ENCODE results near the gene DENND1C. TPM values are rescaled to one million over a fixed set of nuclear protein-coding genes. Genes with fewer than 3 reads are reported as not detected.

Gene DENND1C
- total RNA-seq, 1 experiment from 2014 or later: not detected

DNA sequence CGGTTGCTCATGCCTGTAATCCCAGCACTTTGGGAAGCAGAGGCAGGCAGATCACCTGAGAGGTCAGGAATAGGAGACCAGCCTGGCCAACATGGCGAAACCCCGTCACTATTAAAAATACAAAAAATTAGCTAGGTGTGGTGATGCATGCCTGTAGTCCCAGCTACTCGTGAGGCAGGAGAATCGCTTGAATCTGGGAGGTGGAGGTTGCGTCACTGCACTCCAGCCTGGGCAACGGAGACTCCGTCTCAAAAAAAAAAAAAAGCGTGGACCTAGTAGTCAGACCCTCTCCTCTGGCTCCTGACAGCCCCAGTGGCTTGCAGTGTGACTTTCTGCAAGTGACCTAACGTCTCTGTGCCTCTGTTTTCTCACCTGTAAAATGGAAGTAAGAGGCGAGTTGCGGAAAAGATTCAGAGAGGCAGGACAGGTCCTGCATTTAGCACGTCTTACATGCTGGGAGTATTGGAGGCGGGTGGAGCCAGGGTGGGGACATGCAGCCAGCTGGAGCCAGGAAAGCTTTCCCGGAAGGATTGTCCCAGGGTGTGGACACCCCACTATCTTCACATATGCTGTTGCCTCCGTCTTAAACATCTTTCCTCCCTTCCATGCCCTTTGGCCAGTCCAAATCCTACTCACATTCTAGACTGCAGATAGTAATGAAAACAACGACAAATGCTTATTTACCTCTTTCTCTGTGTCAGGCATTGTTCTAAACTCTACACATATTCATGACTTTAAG, 17.6 kb upstream of the DENND1C start:
- CTCF ChIA-PET: no interaction called here
- no TSS peak for BruUV-seq (replicated peaks)
- H3K9me3 ChIP-seq (ENCODE audit: low read length): no peaks in the 10 kb centered on the region
- H3K36me3 ChIP-seq (ENCODE audit: low read depth, low read length): no peaks in the 10 kb centered on the region
- no peaks in the 10 kb centered on the region for H3K9me2 ChIP-seq (replicated peaks; ENCODE audit: low read length)
- H2AFZ ChIP-seq (ENCODE audit: low read length): no peak overlapping the region
- TF ChIP-seq EZH2phosphoT487 (IDR thresholded peaks at IDR 0.05; ENCODE audit: borderline replicate concordance, low read length) (no peak), EZH2 (IDR thresholded peaks at IDR 0.05; ENCODE audit: low read length, unreplicated experiment) (no peak)
- TF ChIP-seq, protein P1, sequence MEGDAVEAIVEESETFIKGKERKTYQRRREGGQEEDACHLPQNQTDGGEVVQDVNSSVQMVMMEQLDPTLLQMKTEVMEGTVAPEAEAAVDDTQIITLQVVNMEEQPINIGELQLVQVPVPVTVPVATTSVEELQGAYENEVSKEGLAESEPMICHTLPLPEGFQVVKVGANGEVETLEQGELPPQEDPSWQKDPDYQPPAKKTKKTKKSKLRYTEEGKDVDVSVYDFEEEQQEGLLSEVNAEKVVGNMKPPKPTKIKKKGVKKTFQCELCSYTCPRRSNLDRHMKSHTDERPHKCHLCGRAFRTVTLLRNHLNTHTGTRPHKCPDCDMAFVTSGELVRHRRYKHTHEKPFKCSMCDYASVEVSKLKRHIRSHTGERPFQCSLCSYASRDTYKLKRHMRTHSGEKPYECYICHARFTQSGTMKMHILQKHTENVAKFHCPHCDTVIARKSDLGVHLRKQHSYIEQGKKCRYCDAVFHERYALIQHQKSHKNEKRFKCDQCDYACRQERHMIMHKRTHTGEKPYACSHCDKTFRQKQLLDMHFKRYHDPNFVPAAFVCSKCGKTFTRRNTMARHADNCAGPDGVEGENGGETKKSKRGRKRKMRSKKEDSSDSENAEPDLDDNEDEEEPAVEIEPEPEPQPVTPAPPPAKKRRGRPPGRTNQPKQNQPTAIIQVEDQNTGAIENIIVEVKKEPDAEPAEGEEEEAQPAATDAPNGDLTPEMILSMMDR (conservative IDR thresholded peaks at IDR 0.05; ENCODE audit: low read depth, low read length): no peak
- POLR2A ChIA-PET (ENCODE audit: unreplicated experiment): no interaction called here
- no peak overlapping the region for H3K4me2 ChIP-seq (ENCODE audit: low read length)
- H3F3A ChIP-seq (ENCODE audit: low read length, unreplicated experiment): no peaks in the 10 kb centered on the region
- H3K4me1 ChIP-seq (ENCODE audit: insufficient read depth, low read length): no peaks in the 10 kb centered on the region; the same call in 1 of the 2 replicates
- no peak overlapping the region for H3K4me3 ChIP-seq (ENCODE audit: low read length)
- peaks cover 19% of the 10 kb centered on the region for H3K27me3 ChIP-seq (ENCODE audit: low read length)
- no peaks in the 10 kb centered on the region for H4K20me1 ChIP-seq (ENCODE audit: low read length)
- no peak overlapping the region for H3K27ac ChIP-seq (ENCODE audit: low read length)
- DNase-seq (no peak), ATAC-seq (no peak)
- intact Hi-C loops (cut with micrococcal nuclease): no loop called here
- H3K79me2 ChIP-seq (ENCODE audit: low read length): no peaks in the 10 kb centered on the region
- H3K9ac ChIP-seq (ENCODE audit: low read length): no peak overlapping the region

DNA sequence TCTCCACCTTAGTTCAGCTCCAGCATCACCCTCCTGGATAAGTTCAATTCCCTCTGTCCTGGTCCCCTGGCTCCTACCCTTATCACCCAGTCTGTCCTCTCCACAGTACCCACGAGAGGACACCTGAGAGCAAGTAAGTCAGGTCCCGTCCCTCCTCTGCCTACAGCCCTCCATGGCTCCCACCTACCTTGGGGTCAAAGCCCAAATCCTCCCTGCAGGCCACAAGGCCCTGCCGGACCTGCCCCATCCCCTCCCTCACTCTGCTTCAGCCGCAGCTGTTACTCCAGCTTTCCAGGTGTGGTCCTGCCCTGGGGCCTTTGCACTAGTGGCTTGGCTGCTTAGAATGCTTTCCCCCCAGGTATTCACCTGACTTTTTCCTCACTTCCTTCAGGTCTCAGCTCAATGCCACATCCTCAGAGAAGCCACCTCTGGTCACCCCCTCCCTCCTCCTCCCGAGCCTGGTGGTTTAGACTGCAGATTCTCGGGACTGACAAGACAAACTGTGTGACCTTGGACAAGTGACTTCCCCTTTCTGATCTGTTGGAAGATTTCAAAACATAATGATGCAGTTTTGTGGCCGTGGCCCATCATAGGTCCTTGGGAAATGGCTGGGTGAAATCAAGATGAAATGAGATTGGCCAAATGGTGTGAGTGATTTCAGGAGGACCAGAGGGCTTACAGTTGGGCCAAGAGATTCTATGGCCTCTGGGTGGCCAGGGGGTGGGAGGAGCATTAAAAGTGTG, 16.9 kb upstream of the DENND1C start:
- TF ChIP-seq EZH2 (IDR thresholded peaks at IDR 0.05; ENCODE audit: low read length, unreplicated experiment) (no peak), EZH2phosphoT487 (IDR thresholded peaks at IDR 0.05; ENCODE audit: borderline replicate concordance, low read length) (no peak)
- TF ChIP-seq, protein P1 (conservative IDR thresholded peaks at IDR 0.05; ENCODE audit: low read depth, low read length): no peak
- DNase-seq (no peak), ATAC-seq (no peak)
- no TSS peak for BruUV-seq (replicated peaks)
- H3K79me2 ChIP-seq (ENCODE audit: low read length): no peaks in the 10 kb centered on the region
- no peaks in the 10 kb centered on the region for H3K36me3 ChIP-seq (ENCODE audit: low read depth, low read length)
- intact Hi-C loops (cut with micrococcal nuclease): no loop called here
- H4K20me1 ChIP-seq (ENCODE audit: low read length): no peaks in the 10 kb centered on the region
- H3K4me1 ChIP-seq (ENCODE audit: insufficient read depth, low read length): no peaks in the 10 kb centered on the region; the same call in 1 of the 2 replicates
- no peaks in the 10 kb centered on the region for H3K9me3 ChIP-seq (ENCODE audit: low read length)
- no peak overlapping the region for H3K9ac ChIP-seq (ENCODE audit: low read length)
- no peak overlapping the region for H3K4me2 ChIP-seq (ENCODE audit: low read length)
- H3K27me3 ChIP-seq (ENCODE audit: low read length): peaks cover 19% of the 10 kb centered on the region
- H3F3A ChIP-seq (ENCODE audit: low read length, unreplicated experiment): no peaks in the 10 kb centered on the region
- H3K27ac ChIP-seq (ENCODE audit: low read length): no peak overlapping the region
- no peaks in the 10 kb centered on the region for H3K9me2 ChIP-seq (replicated peaks; ENCODE audit: low read length)
- ChIA-PET POLR2A (ENCODE audit: unreplicated experiment) (interaction anchor here (0.6 kb wide), 1 partner anchor 25 kb away, joined by 3 read pairs; no protein-coding TSS in a partner anchor), CTCF (no interaction called here)
- H3K4me3 ChIP-seq (ENCODE audit: low read length): no peak overlapping the region
- H2AFZ ChIP-seq (ENCODE audit: low read length): no peak overlapping the region

DNA sequence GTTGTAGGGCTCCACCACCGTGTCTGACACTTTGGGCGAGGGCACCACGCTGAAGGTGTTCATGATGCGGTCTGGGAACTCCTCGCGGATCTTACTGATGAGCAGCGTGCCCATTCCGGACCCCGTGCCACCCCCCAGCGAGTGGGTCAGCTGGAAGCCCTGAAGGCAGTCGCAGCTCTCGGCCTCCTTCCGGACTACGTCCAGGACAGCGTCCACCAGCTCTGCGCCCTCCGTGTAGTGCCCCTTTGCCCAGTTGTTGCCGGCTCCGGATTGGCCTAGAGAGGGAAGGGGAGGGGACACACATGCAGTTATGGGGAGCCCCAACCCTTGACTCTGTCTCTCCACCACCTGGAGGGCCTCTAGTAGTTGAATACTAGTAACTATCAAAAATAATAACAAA, 14.4 kb upstream of the DENND1C start:
- H3K79me2 ChIP-seq (ENCODE audit: low read length): no peaks in the 10 kb centered on the region
- no peak overlapping the region for H3K9ac ChIP-seq (ENCODE audit: low read length)
- H3K27me3 ChIP-seq (ENCODE audit: low read length): 0 out of 2 replicates have a peak, but pooled peaks cover under 1% of the 10 kb centered on the region
- no peaks in the 10 kb centered on the region for H3K4me1 ChIP-seq (ENCODE audit: insufficient read depth, low read length)
- no peak overlapping the region for H3K27ac ChIP-seq (ENCODE audit: low read length)
- BruUV-seq (replicated peaks): no TSS peak
- H3K9me3 ChIP-seq (ENCODE audit: low read length): no peaks in the 10 kb centered on the region
- TF ChIP-seq, protein P1 (conservative IDR thresholded peaks at IDR 0.05; ENCODE audit: low read depth, low read length): no peak
- no peak for TF ChIP-seq EZH2phosphoT487 (IDR thresholded peaks at IDR 0.05; ENCODE audit: borderline replicate concordance, low read length)
- no peak for TF ChIP-seq EZH2 (IDR thresholded peaks at IDR 0.05; ENCODE audit: low read length, unreplicated experiment)
- H3F3A ChIP-seq (ENCODE audit: low read length, unreplicated experiment): no peaks in the 10 kb centered on the region
- ChIA-PET CTCF (no interaction called here), POLR2A (ENCODE audit: unreplicated experiment) (no interaction called here)
- intact Hi-C loops (cut with micrococcal nuclease): no loop called here
- no peak overlapping the region for H3K4me2 ChIP-seq (ENCODE audit: low read length)
- H4K20me1 ChIP-seq (ENCODE audit: low read length): no peaks in the 10 kb centered on the region
- H3K9me2 ChIP-seq (replicated peaks; ENCODE audit: low read length): no peaks in the 10 kb centered on the region
- DNase-seq (no peak), ATAC-seq (no peak)
- H3K4me3 ChIP-seq (ENCODE audit: low read length): no peak overlapping the region
- no peaks in the 10 kb centered on the region for H3K36me3 ChIP-seq (ENCODE audit: low read depth, low read length)
- H2AFZ ChIP-seq (ENCODE audit: low read length): no peak overlapping the region
